Measurements from ENCODE around the gene IQCF5.

The IQCF5 gene

GRCh38 chr3:51874411-51874810 is 990 bp downstream of the IQCF5 start:
- Histone ChIP-seq H3K4me3 (replicated peaks; ENCODE audit: insufficient read depth, low read length) (no peak overlapping the region), H3K27ac (replicated peaks) (no peak overlapping the region), H3K27me3 (ENCODE audit: insufficient read depth, poor library complexity, severe bottlenecking) (no peaks in the 10 kb centered on the region)
- TF ChIP-seq CTCF (IDR thresholded peaks at IDR 0.05; ENCODE audit: insufficient read depth, low read length): no peak
- no peak for TF ChIP-seq REST (IDR thresholded peaks at IDR 0.05; ENCODE audit: insufficient replicate concordance, low read depth)
- TF ChIP-seq GABPA (IDR thresholded peaks at IDR 0.05; ENCODE audit: low read depth): no peak
- TF ChIP-seq POLR2AphosphoS5 (IDR thresholded peaks at IDR 0.05; ENCODE audit: low read depth): no peak
- no peak for TF ChIP-seq SPI1 (IDR thresholded peaks at IDR 0.05; ENCODE audit: borderline replicate concordance, low read depth)
- DNase-seq (ENCODE audit: low read depth in 1 of 2, low spot score in 1 of 2): no peak

- TF ChIP-seq SPI1 (IDR thresholded peaks at IDR 0.05; ENCODE audit: borderline replicate concordance, low read depth) (no peak), CTCF (IDR thresholded peaks at IDR 0.05; ENCODE audit: insufficient read depth, low read length) (no peak), POLR2AphosphoS5 (IDR thresholded peaks at IDR 0.05; ENCODE audit: low read depth) (no peak), GABPA (IDR thresholded peaks at IDR 0.05; ENCODE audit: low read depth) (no peak), REST (IDR thresholded peaks at IDR 0.05; ENCODE audit: insufficient replicate concordance, low read depth) (no peak)
- no peak overlapping the region for H3K27ac ChIP-seq (replicated peaks)
- no peak for DNase-seq (ENCODE audit: low read depth in 1 of 2, low spot score in 1 of 2)
- no peaks in the 10 kb centered on the region for H3K27me3 ChIP-seq (ENCODE audit: insufficient read depth, poor library complexity, severe bottlenecking)
- H3K4me3 ChIP-seq (replicated peaks; ENCODE audit: insufficient read depth, low read length): no peak overlapping the region
Observed at GRCh38 chr3:51873876-51874275, 1.5 kb downstream of the IQCF5 start.

- no peak for DNase-seq (ENCODE audit: low read depth in 1 of 2, low spot score in 1 of 2)
- TF ChIP-seq SPI1 (IDR thresholded peaks at IDR 0.05; ENCODE audit: borderline replicate concordance, low read depth): no peak
- no peak for TF ChIP-seq REST (IDR thresholded peaks at IDR 0.05; ENCODE audit: insufficient replicate concordance, low read depth)
- TF ChIP-seq CTCF (IDR thresholded peaks at IDR 0.05; ENCODE audit: insufficient read depth, low read length): no peak
- no peak for TF ChIP-seq GABPA (IDR thresholded peaks at IDR 0.05; ENCODE audit: low read depth)
- TF ChIP-seq POLR2AphosphoS5 (IDR thresholded peaks at IDR 0.05; ENCODE audit: low read depth): no peak
- no peak overlapping the region for H3K27ac ChIP-seq (replicated peaks)
- H3K4me3 ChIP-seq (replicated peaks; ENCODE audit: insufficient read depth, low read length): no peak overlapping the region
- no peaks in the 10 kb centered on the region for H3K27me3 ChIP-seq (ENCODE audit: insufficient read depth, poor library complexity, severe bottlenecking)
Observed at GRCh38 chr3:51873253-51873766, 2.1 kb downstream of the IQCF5 start.

All from HL-60 (cell line).